ENCODE data around the gene ALG1.
"Not testable (repeated sequence)": the region's sequence is repeated elsewhere in the genome, so short reads cannot be mapped to it uniquely, and the experiment has no call there.

The ALG1 gene

GRCh38 chr16:5075637-5076036, 4.0 kb downstream of the ALG1 start:
- no peak for DNase-seq (ENCODE audit: low spot score)

DNA sequence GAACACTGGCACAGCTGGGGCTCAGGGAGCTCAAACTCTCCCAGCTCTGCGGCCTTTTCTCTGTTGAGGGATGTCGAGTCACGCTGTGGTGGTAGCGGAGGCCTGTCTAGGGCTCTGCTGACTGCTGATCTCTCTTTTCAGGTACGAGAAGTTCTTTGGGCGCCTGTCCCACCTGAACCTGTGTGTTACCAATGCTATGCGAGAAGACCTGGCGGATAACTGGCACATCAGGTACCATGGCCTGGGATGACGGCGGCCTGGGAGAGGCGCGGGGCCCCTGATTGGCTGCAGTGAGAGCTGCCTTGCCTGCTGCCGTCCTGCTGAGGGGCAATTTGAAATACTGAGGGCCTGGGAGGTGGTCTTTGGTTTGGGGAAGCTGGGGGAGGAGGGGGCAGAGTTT, 5.7 kb downstream of the ALG1 start:
- DNase-seq (ENCODE audit: low spot score): no peak

DNA sequence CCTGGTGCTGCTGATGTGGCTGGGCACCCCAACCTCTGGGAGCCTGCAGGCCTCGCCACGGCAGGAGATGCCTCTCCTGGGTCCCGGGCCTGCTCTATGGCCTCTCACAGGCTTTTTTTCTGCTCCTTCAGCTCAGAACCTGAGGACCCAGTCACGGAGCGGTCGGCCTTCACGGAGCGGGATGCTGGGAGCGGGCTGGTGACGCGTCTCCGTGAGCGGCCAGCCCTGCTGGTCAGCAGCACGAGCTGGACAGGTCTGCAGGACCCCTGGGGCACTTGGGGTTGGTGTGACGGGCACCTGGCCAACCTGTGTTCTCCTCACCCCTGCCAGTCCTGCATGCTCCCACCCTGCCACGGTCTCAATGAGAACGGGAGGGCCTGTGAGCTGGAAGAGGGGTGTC, 7.0 kb downstream of the ALG1 start:
- DNase-seq (ENCODE audit: low spot score): no peak

DNA sequence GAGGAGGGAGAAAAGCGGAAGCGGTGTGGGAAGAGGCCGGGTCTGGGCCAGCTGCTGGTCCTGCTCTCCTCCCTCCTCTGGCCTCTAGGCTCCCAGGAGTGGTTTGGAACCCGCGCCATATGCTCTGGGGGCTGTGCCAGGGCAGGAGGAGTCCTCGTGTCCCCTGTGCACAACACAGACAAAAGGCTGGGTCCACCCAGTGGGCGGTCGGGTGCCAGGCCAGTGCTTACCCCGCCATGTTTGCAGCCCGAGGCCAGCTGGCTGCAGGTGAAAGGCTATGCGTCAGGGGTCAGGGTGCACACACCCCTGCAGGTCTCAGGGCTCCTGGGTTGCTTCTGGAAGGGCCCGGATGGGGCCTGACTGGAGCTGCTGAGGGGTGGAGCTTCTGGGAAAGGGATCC, 8.8 kb downstream of the ALG1 start:
- DNase-seq (ENCODE audit: low spot score): not testable (repeated sequence)

DNA sequence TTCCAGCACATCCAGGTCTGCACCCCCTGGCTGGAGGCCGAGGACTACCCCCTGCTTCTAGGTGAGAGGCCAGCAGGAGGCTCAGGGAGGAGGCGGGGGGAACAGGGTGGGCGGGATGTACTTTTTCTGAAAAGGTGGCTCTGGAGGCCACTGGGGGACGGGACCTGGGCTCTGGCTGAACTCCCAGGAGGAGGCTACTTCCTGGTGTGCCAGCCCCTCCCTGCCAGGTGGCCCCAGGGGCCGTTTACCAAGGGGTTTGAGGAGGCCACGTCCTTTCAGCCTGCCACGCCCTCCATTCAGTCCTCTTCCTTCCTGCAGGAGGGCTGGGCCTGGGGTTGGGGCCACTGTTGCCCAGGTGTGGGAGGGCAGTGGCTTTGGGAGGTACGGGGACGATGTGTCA, 9.4 kb downstream of the ALG1 start:
- not testable (repeated sequence) for DNase-seq (ENCODE audit: low spot score)

DNA sequence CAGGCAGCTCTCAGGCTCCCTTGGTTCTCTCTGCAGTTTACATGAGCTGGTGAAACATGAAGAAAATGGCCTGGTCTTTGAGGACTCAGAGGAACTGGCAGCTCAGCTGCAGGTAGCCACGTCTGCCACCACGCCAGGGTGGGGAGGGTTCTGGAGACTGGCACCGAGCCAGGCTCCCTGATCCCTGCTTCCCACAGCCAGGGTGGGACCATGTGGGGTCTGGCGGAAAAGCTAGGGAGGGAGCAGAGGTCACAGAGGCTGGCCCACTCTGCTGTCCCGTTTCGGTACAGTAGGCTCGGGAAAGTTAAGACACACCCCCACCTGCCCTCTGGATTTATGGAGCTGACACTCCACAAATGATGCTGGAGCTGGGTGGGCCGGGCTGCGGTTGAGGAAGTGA, 12.0 kb downstream of the ALG1 start:
- DNase-seq (ENCODE audit: low spot score): not testable (repeated sequence)

- not testable (repeated sequence) for DNase-seq (ENCODE audit: low spot score)
These were observed 12.6 kb downstream of the ALG1 start for GRCh38 chr16:5084099-5084731.

DNA sequence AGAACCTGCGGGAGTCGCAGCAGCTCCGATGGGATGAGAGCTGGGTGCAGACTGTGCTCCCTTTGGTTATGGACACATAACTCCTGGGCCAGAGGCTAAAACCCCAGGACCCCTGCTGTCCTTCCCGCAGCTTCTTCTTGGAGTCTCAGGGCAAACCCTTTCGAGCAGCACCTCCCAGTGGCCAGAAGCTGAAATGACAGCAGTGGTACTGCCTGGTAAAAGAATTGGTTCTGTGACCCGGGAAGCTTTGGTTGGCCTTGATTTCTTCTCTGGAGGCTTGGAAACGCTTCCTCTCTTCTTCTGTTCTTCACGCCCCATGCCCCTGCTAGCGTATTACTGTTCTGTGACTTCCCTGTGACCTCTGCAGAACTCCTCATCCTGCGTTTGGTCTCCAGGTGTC, 13.2 kb downstream of the ALG1 start:
- DNase-seq (ENCODE audit: low spot score): peak; percentile 62

- DNase-seq (ENCODE audit: low spot score): not testable (repeated sequence)
These were observed 14.1 kb downstream of the ALG1 start for GRCh38 chr16:5085716-5086115.

- DNase-seq (ENCODE audit: low spot score): not testable (repeated sequence)
These were observed 16.6 kb downstream of the ALG1 start for GRCh38 chr16:5088086-5088790.

DNA sequence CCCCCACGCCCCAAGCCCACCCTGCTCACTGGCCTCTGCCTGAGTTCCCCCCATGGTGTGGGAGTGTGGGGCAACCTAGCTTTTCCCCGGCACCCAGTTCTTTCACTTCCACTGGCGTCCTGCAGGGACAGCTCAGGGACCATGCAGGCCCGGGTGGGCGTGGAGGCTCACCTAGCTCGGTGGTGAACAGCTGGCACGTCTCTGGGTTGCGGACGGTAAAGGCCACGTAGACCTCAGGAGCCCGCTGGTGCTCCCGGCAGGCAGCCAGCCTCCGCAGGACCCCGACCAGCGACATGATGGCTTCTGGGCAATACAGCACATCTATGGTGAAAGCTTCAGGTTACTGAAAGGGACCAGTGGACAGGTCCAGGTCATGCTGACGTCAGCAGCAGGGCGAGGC, 17.3 kb downstream of the ALG1 start:
- not testable (repeated sequence) for DNase-seq (ENCODE audit: low spot score)

DNA sequence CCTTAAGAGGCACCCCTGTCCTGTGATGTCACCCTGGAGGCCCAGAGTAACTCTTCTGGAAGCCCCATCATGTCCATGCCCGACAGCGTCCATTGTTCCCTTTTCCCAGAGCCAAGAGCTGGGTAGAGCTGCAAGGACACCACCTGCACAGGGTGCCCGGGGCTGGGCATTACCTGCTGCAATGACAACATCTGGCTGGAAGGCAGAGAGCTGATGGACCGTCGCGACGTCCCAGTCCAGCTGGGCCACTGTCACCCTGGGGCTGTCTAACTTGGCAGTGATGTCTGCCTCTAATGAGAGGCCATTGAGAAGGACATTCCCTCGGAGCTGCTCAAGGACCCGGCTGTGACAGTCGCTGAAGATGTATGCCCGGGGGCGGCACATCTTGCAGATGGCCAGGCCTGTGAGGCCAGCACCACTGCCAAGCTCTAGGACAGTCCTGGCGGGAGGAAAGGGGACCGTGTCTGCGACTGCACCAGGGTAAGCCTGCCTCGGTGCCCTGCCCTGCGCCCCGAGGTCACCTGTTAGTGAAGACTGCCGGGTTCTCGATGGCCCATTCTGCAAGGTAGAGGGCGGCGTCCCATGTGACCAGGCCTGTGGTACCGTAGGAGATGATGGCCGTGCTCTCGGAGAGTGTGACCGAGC, 18.4 kb downstream of the ALG1 start:
- DNase-seq (ENCODE audit: low spot score): not testable (repeated sequence)

- DNase-seq (ENCODE audit: low spot score): not testable (repeated sequence)
These were observed 18.9 kb downstream of the ALG1 start for GRCh38 chr16:5090592-5090991.

- not testable (repeated sequence) for DNase-seq (ENCODE audit: low spot score)
These were observed 21.4 kb downstream of the ALG1 start for GRCh38 chr16:5093081-5093480.

DNA sequence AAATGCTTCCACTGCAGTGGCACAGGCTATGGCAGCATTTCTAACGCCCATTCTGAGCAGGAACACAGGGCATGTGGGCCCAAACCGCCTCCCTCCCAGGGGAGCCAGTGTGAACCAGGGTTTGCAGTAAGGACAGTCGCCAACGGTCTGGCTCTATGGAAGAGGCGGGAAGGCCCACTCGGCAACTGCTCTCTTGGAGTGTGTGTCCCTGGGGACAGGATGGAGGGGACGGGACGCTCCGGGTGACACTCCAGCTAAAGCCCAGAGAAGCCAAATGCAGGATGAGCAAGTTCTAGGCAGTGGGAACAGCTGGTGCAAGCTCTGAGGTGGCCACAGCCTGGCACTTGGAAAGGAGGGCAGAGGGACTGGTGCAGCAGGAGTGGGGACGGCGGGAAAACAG, 22.1 kb downstream of the ALG1 start:
- not testable (repeated sequence) for DNase-seq (ENCODE audit: low spot score)

GRCh38 chr16:5095145-5095830, 23.6 kb downstream of the ALG1 start:
- DNase-seq (ENCODE audit: low spot score): not testable (repeated sequence)

GRCh38 chr16:5096437-5097060, 24.9 kb downstream of the ALG1 start:
- not testable (repeated sequence) for DNase-seq (ENCODE audit: low spot score)

- DNase-seq (ENCODE audit: low spot score): not testable (repeated sequence)
These were observed 25.4 kb downstream of the ALG1 start for GRCh38 chr16:5097061-5097469.

GRCh38 chr16:5097470-5098220, 26.0 kb downstream of the ALG1 start, which contains the start of gene EEF2KMT:
EEF2KMT (minus strand) TSS chr16:5097795; CDS start chr16:5097739, 56 bp downstream.
- peak; percentile 98 for DNase-seq (ENCODE audit: low spot score)

DNA sequence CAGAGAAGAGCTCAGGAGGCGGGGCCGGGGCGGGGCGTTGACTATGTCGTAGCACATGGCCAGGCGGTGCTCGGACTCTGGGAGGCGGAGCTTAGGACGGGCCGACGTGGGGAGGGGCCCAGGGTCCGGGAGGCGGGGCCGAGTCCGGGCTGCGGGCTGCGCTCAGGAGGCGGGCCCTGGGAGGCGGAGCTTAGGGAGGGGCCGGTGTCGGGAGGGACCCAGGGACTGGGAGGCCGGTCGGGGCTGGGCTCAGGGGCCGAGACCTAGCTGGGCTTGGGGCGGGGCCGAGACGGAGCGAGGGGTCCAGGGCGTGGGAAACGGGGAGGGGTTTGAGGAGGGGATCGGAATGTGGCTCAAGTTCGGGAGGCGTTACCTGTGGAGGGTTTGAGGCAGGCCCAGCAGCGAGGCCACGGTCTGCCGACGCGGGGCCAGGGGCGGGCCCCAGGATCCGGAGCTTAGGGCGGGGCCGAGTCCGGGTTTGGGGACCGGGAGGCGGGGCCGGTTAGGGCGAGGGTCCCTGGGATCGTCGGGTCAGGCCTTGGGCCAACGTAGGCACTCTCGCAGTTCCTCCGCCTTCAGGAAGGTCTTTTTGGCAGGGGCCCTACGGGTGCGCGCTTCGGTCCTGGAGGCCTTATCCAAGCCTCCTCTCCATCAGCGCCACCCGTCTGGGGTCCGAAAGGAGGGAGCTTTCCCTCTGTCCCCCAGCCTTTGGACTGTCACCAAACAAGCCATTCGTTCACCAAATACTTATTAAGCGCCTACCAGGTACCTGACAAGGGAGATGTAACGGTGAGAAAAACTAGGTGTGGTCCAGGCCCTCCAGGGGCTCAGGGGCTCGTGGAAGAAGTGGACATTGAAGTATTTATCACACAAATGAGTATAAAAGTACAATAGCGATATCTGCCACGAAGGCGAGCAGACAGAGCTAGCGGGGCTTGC, 26.8 kb downstream of the ALG1 start:
- DNase-seq (ENCODE audit: low spot score): peak; percentile 63

All from hematopoietic multipotent progenitor cell treated with erythropoietin and hydrocortisone succinate and interleukin-3 and kit ligand, for 15 days (in vitro differentiated cells).